AML-193 (cell line): ENCODE data around the gene DQX1.
A peak's percentile ranks its signal among the peaks of the same experiment; 100 is the strongest.
"Not testable (repeated sequence)": the region's sequence is repeated elsewhere in the genome, so short reads cannot be mapped to it uniquely, and the experiment has no call there.

Experiments
- DNase-seq, 2 experiments: peaks; one replicate each; lab custom pipeline; 2025; lab: John Stamatoyannopoulos, UW

DQX1 gene

DNA sequence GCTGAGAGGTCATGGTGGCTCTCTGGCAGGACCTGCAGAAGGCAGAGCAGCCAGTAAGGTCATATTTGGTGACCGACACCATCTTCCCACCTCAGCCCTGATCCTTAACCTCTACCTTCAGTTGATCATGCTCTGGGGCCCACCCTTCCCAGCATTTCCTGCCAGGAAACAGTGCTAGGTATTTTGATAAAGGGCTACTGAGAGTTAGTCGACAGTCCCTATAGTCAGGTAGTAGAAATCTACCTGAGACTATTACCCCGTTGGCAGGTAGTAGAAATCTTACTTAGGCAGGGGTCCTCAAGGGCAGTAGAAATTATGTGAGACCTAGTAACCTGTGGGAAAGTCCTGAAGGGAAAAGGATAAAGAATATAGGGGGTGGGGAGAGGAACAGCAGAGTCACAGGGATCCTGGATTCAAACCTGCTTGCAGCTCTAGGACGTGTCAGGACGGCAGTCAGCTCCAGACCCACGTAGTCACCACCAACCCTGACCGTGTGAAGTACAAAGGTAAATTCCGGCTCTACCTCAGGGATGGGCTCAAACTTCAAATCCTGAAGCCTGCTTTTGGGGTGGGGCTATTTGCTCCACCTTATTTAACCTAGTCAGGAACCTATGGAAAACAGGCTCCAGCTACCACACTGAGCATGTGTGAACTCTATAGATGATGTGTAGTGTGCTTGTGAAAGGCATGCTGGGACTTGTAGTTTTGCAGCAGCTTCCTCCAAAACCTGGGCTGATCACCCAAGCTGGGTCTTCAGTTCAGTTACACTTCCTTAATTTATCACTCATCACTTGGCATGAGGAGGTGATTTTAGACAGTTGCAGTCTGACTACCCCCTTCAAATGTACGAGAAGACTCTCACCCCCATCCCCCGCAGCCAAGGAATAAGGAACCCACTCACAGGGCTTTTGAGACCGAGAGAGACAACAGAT, at the start of gene DQX1:
DQX1 (minus strand) TSS at position 515 of the 932 bp plus-strand sequence; CDS start at position 13, 502 bp downstream.
- peak; percentile 35 to 56 for DNase-seq

DNA sequence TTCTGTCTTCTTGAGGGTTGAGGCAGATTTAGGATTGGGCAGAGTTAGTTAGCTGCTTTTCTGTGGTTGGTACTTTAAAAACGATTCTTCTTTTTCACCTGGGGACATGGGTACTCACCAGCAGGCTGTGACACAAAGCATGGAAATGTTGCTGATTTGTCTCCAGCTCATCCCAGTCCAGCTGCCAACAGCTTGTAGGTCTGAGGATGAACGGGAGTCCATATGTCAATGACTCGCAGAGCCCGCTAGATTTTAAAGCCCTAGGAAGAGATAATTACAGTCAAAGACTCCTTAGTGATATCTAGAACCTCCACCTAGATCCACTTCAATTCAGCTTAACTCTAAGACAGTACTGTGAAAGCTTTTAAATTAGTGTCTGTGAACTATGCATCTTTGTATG, 49.3 kb upstream of the DQX1 start:
- no peak for DNase-seq

DNA sequence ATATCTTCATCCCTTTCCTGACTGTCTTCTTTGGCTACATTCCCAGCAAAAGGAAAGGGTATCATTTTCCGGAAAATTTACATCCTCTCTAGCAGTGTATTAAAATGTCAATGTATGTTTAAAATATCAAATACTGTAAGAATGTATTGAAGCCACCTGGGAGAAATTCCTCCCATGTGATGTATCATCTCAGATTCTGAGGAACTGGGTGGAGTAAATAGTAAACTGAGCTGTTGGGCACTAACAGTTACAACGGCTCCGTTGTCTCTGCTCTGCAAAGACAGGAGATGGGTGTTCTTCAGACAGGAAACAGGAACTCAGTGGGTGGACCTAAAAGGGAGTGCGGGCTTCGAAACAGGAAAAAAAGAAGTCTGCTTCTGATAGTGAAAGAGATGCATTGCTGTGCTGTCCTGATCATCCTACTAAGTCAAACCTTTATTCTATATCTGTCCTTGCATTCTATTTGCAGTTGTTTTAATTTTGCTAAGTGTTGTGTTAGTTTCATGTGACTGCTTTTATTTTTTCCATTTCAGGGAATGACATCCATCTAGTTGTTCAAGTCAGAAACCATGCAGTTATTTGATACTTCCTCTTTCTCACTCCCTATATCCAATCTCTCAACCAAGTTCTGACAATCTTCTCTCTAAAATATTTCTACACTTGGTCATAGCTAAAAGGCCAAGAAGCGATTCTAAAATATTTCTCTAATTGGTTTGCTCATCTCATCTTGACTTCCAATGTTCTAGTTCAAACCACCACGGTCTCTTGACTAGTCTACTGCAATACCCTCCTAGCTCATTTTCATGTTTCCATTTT, 47.9 kb upstream of the DQX1 start:
- peak; percentile 90 for DNase-seq

DNA sequence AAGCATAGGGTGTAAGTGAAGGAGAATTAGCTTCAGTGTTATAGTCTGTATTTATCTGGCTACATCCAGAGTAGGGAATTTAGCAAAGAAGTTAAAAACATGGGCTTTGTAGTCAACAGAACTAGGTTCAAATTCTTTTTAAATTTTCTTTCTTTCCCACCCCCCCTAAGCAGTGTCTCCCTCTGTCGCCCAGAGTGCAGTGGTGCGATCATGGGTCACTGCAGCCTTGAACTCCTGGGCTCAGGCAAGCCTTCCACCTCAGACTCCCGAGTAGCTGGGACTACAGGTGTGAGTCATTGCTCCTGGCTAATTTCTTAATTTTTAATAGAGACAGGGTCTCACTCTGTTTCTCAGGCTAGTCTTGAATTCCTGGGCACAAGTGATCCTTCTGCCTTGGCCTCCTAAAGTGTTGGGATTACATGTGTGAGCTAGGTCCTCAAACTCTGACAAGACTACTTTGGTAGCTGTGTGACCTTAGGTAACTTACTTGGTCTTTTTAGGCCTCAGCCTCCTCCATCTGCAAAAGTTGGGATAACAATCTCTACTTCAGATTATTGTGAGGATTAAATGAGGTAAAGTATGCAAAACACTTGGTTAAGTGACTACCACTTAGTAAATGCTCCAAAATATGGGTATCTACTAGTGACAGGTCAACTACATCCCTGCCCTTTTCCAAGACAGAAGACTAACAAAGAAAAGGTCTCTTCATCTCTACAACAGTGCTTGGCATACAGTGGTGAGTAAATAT, 46.3 kb upstream of the DQX1 start:
- DNase-seq = no peak

GRCh38 chr2:74571058-74571457, 45.0 kb upstream of the DQX1 start:
- no peak for DNase-seq

- no peak for DNase-seq
These were observed 43.7 kb upstream of the DQX1 start for GRCh38 chr2:74569686-74570085.

DNA sequence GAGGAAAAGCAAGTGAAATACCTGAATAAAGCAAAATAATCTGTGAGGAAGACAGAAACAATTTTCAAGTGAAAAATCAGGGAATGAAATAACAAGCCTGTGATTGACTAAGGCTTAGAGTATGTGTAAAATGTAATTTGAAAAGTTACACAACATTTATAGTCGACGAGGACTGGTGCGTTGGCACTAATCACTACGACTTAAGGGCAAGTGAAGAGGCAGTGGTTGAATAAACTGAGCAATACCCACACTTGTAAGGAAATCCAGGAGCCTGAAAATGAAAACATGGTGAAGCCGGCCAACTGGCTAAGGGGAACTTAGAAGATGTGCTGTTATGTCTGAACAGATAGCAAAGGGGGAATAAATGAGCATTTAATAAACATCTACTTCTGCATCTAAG, 41.9 kb upstream of the DQX1 start:
- DNase-seq = no peak

GRCh38 chr2:74566754-74567085, 40.7 kb upstream of the DQX1 start:
- DNase-seq = peak in 1 of 2 experiments; percentile 17

- no peak for DNase-seq
These were observed 40.2 kb upstream of the DQX1 start for GRCh38 chr2:74566076-74566753.

DNA sequence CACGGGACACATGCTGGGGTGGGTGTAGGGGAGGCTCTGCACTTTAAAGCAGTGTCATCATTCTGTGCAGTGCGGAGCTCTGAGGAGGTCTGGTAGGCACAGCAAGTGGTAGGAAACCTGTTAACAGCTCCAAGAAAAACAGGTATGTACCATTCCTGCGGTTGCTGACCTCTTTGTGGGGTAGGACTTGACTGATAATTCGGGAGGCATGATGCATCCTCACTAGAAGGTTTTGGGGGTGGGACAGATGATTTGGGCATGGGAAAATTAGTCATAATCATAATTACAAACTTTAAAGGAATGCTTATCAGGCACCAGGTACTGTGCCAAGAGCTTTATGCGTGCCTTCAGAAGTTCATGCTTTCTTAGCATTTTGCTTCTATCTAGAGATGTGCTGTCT, 38.2 kb upstream of the DQX1 start:
- DNase-seq = no peak

DNA sequence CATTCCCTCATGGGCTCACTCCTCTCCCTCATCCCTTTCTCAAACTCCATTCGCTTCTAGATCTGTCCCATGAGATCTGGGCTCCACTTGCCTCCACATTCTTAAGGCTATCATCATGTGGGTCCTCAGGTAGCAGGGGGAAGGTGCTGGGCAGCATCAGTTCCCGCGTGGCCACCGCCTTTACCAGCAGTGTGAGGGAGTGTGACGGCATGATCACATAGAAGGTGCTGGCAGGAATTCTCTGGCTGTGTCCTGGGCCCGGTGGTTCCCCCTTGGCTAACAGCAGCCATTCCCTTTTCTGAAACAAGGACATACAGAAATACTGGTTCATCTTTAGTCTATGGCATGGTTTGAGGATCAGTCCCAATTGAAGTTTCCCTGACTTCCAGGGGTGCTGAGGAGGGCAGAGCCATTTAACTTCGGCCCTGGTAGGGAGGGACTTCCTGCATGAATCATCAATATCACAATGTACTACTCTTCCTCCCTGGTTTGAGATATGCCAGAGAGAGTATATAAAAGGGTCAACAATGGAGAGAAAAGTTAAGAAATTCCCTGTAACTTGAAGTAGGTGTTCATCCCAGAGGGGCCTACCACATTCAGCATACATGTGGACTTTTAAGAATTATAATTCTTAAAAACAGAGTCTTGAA, 36.2 kb upstream of the DQX1 start:
- DNase-seq = no peak

DNA sequence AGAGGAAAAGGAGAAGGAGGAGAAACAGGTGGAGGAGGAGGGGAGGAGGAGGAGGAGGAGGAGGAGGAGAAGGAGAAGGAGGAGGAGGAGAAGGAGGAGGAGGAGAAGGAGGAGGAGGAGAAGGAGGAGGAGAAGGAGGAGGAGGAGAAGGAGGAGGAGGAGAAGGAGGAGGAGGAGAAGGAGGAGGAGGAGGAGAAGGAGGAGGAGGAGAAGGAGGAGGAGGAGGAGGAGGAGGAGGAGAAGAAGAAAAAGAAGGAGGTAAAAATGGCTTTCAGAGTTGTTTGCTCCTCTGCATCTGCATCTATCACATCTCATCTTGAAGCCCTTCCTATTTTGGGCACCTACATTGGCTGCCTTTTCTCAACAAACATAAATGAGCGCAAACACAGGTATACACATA, 35.0 kb upstream of the DQX1 start:
- DNase-seq = not testable (repeated sequence)

DNA sequence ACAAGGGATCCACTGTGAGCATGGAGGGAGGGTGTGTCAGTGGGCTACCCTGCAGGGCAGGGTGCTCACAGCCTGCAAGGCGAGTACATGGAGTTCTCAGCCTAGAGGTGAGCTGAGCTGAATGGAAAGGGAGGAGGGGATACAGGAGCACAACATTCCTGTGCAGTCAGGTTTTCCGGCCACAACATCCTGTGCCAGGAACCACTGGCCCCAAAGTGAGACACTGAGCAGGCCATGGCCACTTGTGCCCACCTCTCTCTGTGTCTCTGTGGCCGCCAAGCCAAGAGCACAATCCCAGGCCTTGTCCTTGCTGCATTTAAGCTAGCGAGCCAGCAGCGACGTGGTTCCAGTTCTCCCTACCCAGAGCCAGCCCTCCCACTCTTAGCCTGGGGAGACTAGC, 34.6 kb upstream of the DQX1 start:
- no peak for DNase-seq

DNA sequence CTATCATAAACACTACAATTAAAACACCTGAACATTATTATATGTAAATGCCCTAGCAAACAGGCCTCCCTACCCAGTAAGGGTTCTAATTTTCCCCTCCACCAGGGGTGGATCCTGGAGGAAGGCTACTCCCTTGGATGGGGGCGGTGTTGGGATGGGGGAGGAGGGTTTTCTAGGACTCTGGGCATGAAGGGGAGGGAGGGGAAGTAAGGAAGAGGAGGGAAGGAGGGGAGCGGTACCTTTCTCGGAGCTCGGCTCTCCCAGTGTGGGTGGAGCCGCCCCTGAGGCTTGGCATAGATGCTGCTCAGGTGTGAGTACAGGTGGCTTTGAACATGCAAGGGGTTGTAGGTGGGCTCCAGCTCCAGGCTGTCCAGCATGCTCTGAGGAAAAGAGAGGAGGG, 33.9 kb upstream of the DQX1 start:
- no peak for DNase-seq

GRCh38 chr2:74558284-74559230, 32.5 kb upstream of the DQX1 start:
- peak; percentile 26 to 55 for DNase-seq

DNA sequence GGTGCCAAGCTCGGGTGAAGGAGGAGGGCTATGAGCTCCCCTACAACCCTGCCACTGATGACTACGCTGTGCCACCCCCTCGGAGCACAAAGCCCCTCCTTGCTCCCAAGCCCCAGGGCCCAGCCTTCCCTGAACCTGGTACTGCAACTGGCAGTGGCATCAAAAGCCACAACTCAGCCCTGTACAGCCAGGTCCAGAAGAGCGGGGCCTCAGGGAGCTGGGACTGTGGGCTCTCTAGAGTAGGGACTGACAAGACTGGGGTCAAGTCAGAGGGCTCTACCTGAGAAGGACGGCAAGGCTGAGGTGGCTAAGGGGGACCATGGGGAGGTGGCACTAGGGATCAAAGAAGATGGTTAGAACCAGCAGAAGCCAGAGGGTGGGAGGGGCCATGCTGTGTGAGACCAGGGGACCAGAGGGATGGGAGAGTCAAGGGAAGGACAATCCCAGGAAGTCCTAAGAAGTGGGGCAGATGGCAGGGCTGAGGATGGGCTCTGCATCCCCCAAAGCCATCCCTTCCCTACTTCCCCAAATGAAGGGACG, 30.9 kb upstream of the DQX1 start:
- DNase-seq = no peak

DNA sequence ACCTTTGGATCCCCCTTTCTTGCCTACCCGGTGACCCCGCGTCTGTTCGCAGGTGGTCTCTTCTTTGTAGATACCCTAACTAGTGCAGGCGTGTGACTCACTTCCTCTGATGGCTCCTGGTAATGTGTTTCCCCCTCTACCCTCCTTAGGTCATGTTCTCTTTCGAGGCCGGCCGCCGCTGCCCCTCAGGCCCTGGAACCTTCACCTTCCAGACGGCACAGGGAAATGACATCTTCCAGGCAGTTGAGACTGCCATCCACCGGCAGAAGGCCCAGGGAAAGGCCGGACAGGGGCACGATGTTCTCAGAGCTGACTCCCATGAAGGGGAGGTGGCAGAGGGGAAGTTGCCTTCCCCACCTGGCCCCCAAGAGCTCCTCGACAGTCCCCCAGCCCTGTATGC, 30.1 kb upstream of the DQX1 start:
- DNase-seq = no peak

DNA sequence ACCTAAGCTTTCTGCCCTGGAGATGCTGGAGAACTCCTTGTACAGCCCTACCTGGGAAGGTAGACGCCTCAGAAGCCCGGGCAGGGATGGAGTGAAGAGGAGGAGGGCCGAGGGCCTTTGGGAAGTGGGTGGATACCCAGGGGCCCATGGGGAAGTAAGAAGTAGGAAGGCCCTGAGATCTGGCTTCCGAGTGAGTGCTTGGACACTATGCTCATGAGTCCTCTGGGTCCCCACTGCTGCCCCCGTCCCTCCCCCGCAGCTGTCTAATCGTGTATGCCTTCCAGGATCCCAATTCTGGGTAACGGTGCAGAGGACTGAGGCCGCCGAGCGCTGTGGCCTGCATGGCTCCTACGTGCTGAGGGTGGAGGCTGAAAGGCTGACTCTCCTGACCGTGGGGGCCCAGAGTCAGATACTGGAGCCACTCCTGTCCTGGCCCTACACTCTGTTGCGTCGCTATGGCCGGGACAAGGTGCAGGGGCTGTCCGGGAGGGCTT, 29.6 kb upstream of the DQX1 start:
- peak; percentile 41 to 42 for DNase-seq

GRCh38 chr2:74554820-74555531, 28.9 kb upstream of the DQX1 start:
- DNase-seq = peak in 1 of 2 experiments; percentile 21
